AG09309 (cell line): ENCODE results near the gene CARS1.

Experiments used
- DNase-seq: peaks from one replicate; pipeline ENCODE4 v3.0.0-alpha.2; 2010; ENCODE audit warnings: low read depth
- H3K4me3 ChIP-seq: 2 replicates; pipeline ENCODE4 v1.5.1; 2011; ENCODE audit warnings: mild to moderate bottlenecking, low read depth, low read length, moderate library complexity; ENCODE audit not compliant: control insufficient read depth
- TF ChIP-seq, protein P1 (sequence below): IDR thresholded peaks from 2 replicates; pipeline ENCODE4 v1.5.1; 2011; ENCODE audit warnings: mild to moderate bottlenecking, low read depth, low read length, inconsistent platforms; ENCODE audit not compliant: insufficient read depth, control insufficient read depth; ENCODE audit errors: missing control alignments

Gene CARS1

DNA sequence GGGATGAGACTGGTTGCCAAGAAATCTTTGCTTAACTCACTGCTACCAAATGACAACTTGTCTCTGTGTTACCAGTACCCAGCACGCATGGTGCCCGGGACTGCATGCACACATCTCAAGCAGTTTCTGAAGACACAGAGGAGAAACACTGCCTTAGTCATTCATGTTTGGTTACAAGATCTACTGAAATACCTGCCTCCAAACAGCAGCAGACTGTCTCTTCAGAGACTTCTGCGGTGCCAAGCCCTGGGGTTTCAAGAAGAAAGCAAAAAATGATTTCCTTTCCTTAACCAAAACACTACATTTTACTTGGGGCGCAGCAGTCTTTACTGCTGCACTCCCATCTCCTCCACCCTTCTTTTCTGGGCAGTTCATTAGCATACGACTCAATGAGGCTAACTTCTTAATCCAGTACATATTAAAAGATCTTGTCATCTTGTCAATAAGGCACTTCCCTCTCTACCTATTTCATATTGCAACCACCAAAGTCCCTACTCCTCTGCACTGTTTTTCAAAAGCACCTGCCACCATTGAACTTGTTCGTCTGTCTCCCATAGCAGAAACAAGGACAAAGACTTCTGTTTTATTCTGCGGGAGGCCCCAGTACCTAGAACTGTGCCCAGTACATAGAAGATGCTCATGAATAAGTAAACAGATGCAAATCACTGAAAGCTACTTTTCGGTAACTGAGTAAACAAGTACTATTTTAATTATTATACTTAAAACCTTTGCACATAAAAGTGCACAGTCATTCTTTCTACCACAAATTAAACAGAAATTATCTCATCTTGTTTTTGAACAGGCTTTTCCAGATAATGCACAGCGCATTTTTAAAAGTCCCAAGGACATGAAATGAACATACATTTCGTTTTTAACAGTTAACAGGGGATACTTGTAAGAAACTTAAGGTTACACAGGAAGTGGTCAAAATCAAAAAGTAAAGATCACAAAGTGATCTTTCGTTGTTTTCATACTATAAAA is 69.1 kb downstream of the CARS1 start:
- DNase-seq = no peak
- no peak overlapping the region for H3K4me3 ChIP-seq
- TF ChIP-seq, protein P1, sequence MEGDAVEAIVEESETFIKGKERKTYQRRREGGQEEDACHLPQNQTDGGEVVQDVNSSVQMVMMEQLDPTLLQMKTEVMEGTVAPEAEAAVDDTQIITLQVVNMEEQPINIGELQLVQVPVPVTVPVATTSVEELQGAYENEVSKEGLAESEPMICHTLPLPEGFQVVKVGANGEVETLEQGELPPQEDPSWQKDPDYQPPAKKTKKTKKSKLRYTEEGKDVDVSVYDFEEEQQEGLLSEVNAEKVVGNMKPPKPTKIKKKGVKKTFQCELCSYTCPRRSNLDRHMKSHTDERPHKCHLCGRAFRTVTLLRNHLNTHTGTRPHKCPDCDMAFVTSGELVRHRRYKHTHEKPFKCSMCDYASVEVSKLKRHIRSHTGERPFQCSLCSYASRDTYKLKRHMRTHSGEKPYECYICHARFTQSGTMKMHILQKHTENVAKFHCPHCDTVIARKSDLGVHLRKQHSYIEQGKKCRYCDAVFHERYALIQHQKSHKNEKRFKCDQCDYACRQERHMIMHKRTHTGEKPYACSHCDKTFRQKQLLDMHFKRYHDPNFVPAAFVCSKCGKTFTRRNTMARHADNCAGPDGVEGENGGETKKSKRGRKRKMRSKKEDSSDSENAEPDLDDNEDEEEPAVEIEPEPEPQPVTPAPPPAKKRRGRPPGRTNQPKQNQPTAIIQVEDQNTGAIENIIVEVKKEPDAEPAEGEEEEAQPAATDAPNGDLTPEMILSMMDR = no peak

GRCh38 chr11:2983908-2984307 is 73.3 kb downstream of the CARS1 start:
- no peak overlapping the region for H3K4me3 ChIP-seq
- no peak for DNase-seq
- TF ChIP-seq, protein P1 = no peak

GRCh38 chr11:2982214-2982613 is 75.0 kb downstream of the CARS1 start:
- no peak for DNase-seq
- TF ChIP-seq, protein P1 = no peak

DNA sequence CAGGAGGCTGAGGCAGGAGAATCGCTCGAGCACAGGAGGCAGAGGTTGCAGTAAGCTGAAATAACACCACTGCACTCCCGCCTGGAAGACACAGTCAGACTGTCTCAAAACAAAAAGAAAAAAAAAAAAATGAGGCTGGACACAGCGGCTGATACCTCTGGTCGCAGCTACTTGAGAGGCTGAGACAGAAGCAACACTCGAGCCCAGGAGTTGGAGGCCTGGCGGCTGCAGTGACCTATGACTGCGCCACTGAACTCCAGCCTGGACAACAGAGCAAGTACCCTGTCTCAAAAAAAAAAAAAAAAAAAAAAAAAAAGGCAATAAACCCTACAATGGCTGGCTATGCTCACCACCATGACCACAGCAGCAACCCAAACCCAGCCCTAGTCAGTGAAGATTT is 76.1 kb downstream of the CARS1 start:
- TF ChIP-seq, protein P1 = no peak
- no peak overlapping the region for H3K4me3 ChIP-seq
- no peak for DNase-seq

More at GRCh38 chr11:2982214-2982613, 75.0 kb downstream of the CARS1 start:
- H3K4me3 ChIP-seq = no peak overlapping the region

DNA sequence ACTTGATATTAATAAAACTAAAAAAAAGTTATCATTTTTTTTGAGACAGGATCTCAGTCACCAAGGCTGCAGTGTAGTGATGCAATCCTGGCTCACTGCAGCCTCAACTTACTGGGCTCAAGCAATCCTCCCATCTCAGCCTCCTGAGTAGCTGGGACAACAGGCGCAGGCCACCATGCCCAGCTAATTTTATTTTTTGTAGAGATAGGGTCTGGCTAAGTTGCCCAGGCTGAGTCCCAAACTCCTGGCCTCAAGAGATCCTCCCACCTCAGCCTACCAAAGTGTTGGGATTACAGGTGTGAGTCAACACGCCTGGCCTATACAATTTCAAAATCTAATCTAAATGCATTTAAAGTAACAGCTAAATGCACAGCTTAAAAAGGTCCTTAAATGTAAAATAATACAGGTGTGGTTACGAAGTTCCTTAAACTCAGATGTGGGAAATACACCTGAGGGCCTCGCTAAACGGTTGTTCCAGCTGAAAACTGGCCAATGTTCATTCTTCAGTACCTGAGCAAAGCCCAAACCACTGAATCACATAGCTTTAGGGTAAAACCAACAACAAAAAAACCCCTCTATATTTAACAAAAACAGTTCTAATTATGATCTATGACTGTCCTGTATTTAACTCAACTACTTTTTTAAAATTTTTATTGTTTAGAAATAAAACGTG is 76.9 kb downstream of the CARS1 start:
- TF ChIP-seq, protein P1 = no peak
- no peak overlapping the region for H3K4me3 ChIP-seq
- DNase-seq = no peak

DNA sequence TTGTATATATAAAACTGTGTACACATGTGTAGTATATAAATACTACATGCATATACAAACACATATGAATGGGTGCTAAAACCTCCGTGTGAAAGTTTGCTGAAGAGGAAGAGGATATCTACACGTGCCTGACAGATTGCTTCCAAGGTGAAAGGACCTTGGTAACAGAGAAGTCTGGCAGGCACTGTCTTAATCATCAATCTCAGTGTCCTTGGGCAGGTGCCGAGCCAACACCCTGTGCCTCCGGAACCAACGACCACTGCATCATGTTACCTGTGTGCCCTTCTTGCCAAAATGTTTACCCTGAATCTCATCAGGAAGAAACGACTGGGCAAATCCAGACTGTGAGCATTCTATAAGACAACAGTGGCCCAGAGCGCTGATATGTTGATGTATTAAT is 80.1 kb downstream of the CARS1 start:
- DNase-seq = no peak
- H3K4me3 ChIP-seq = no peak overlapping the region
- TF ChIP-seq, protein P1 = no peak
